ENCODE data around the gene COL9A3. TPM values are rescaled to one million over a fixed set of nuclear protein-coding genes. Genes with fewer than 3 reads are reported as not detected.

Gene COL9A3
- total and polyA plus RNA-seq, 2 of the 8 experiments (the other 6 are each of a cell fraction or from before 2014, with no cell fraction given): 21.7 to 80.1 TPM

GRCh38 chr20:62875419-62876361 is 58.8 kb downstream of the COL9A3 start:
- no peak overlapping the region for H2BK15ac ChIP-seq (ENCODE audit: low read length)
- H3K9me3 ChIP-seq (ENCODE audit: insufficient read depth in 2 of 2, low read depth in 1 of 2, low read length in 1 of 2): no peaks in the 10 kb centered on the region; a peak in 1 of 4 replicates
- no peaks in the 10 kb centered on the region for H3K79me1 ChIP-seq (ENCODE audit: low read depth, low read length)
- no peak overlapping the region for H2BK5ac ChIP-seq (ENCODE audit: low read depth, low read length)
- H2BK20ac ChIP-seq (ENCODE audit: low read length): no peak overlapping the region
- FAIRE-seq (no peak), DNase-seq (ENCODE audit: low read depth in 1 of 2, low spot score in 2 of 2) (no peak)
- H3K4ac ChIP-seq (replicated peaks; ENCODE audit: insufficient read length, low read depth, low read length): no peak overlapping the region
- H3K9ac ChIP-seq (replicated peaks in 1 of 4; ENCODE audit: extremely low read depth in 1 of 4, low read depth in 3 of 4, low read length in 3 of 4): no peak overlapping the region
- POLR2A ChIA-PET (ENCODE audit: partially characterized antibody): interaction anchor here (0.6 to 4.1 kb wide), 13 partner anchors 11 to 176 kb away, joined by 3 to 35 read pairs (median 5); partner anchors contain the start of genes DIDO1 and TCFL5
- H3K27ac ChIP-seq (ENCODE audit: low read depth, low read length): no peak overlapping the region
- TF ChIP-seq BACH1 (IDR thresholded peaks at IDR 0.05; ENCODE audit: low read length) (no peak), GABPA (IDR thresholded peaks at IDR 0.05; ENCODE audit: borderline replicate concordance, insufficient read depth, low read length) (peak; percentile 19; the same call in 1 of the 2 replicates)
- TF ChIP-seq, protein P1, sequence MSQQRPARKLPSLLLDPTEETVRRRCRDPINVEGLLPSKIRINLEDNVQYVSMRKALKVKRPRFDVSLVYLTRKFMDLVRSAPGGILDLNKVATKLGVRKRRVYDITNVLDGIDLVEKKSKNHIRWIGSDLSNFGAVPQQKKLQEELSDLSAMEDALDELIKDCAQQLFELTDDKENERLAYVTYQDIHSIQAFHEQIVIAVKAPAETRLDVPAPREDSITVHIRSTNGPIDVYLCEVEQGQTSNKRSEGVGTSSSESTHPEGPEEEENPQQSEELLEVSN (IDR thresholded peaks at IDR 0.05): 0 out of 2 replicates have a peak, but pooled peaks have one; percentile 23
- TF ChIP-seq, protein P2, sequence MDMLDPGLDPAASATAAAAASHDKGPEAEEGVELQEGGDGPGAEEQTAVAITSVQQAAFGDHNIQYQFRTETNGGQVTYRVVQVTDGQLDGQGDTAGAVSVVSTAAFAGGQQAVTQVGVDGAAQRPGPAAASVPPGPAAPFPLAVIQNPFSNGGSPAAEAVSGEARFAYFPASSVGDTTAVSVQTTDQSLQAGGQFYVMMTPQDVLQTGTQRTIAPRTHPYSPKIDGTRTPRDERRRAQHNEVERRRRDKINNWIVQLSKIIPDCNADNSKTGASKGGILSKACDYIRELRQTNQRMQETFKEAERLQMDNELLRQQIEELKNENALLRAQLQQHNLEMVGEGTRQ (IDR thresholded peaks at IDR 0.05; ENCODE audit: low read length): peak; percentile 33; the same call in 1 of the 2 replicates
- no peak overlapping the region for H4K5ac ChIP-seq (ENCODE audit: insufficient read length, low read depth, low read length)
- no peak overlapping the region for H2BK12ac ChIP-seq (ENCODE audit: low read depth, low read length)
- 0 out of 2 replicates have a peak overlapping the region, but pooled peaks have one; percentile 24 for H2AK5ac ChIP-seq (ENCODE audit: low read depth, low read length)
- no peak overlapping the region for H3K4me3 ChIP-seq (ENCODE audit: extremely low read depth in 1 of 4, insufficient read depth in 2 of 4, low read depth in 3 of 4, low read length in 4 of 4)
- WGBS, 2 experiments (ENCODE audit: extremely low coverage in 1 of 2, insufficient coverage in 1 of 2, insufficient read length in 1 of 2, insufficient replicate concordance in 2 of 2, low coverage in 1 of 2, low lambda C conversion rate in 2 of 2, missing lambda C conversion rate in 1 of 2): 86% methylated on average over 31 of the region's 34 CpGs; no CpG with 5 or more reads in 1 of the 2 experiments
- H2BK120ac ChIP-seq (replicated peaks; ENCODE audit: low read depth, low read length): no peak overlapping the region
- H3K4me2 ChIP-seq (ENCODE audit: insufficient read depth in 1 of 2, low read depth in 2 of 2, low read length in 2 of 2): no peak overlapping the region
- CTCF ChIA-PET (ENCODE audit: partially characterized antibody): interaction anchor here (0.6 to 4.9 kb wide), 19 partner anchors 9 to 304 kb away, joined by 3 to 31 read pairs (median 4); no protein-coding TSS in a partner anchor
- peak overlapping the region; percentile 17 for H4K91ac ChIP-seq (replicated peaks; ENCODE audit: insufficient read length, low read length)
- no peaks in the 10 kb centered on the region for H3K79me2 ChIP-seq (ENCODE audit: control insufficient read depth in 1 of 2, insufficient read depth in 2 of 2, low read length in 2 of 2)
- no peaks in the 10 kb centered on the region for H3K36me3 ChIP-seq (ENCODE audit: control insufficient read depth in 2 of 4, insufficient read depth in 4 of 4, low read length in 3 of 4)
- no peak overlapping the region for H3K14ac ChIP-seq (ENCODE audit: insufficient read length)
- no peak overlapping the region for H3K23ac ChIP-seq (ENCODE audit: insufficient read length)
- H3K4me1 ChIP-seq (replicated peaks in 1 of 4; ENCODE audit: control insufficient read depth in 3 of 4, insufficient read depth in 4 of 4, low read length in 3 of 4): peaks cover 0 to 3% (median 0%) of the 10 kb centered on the region in 4 experiments; a peak in 3 of 7 replicates
- no peaks in the 10 kb centered on the region for H3K27me3 ChIP-seq (replicated peaks in 1 of 4; ENCODE audit: control insufficient read depth in 3 of 4, extremely low read depth in 1 of 4, insufficient read depth in 3 of 4, low read length in 3 of 4)
- H4K8ac ChIP-seq (ENCODE audit: extremely low read depth, insufficient read depth, low read length): peak overlapping the region; percentile 43
- no peaks in the 10 kb centered on the region; the same call in 1 of the 2 replicates for H3K23me2 ChIP-seq (ENCODE audit: low read depth, low read length)
- no peak overlapping the region for H3K18ac ChIP-seq (ENCODE audit: extremely low read depth, low read length)
- peaks cover 0 to 2% of the 10 kb centered on the region in 2 experiments for H4K20me1 ChIP-seq (replicated peaks in 1 of 2; ENCODE audit: control insufficient read depth in 1 of 2, insufficient read depth in 2 of 2, low read length in 2 of 2)
- no peak overlapping the region for H2AFZ ChIP-seq (ENCODE audit: low read length)
- H3K56ac ChIP-seq (replicated peaks; ENCODE audit: insufficient read length, low read depth, low read length): no peak overlapping the region

Data from H1 (cell line).